HG02981 (cell line): Measurements from ENCODE around the gene TPCN2.

Experiments used
- ATAC-seq: cut with Tn5 transposase; IDR thresholded peaks from one replicate; pipeline ENCODE4 v1.9.1; 2021; ENCODE audit warnings: mild to moderate bottlenecking, moderate library complexity; ENCODE audit not compliant: unreplicated experiment

Gene TPCN2

GRCh38 chr11:69180226-69180625 lies 131.5 kb downstream of the TPCN2 start:
- ATAC-seq, result no peak

- ATAC-seq, result no peak
Observed at GRCh38 chr11:69180726-69181125, 132.0 kb downstream of the TPCN2 start.

- ATAC-seq, result no peak
Observed at GRCh38 chr11:69183613-69184012, 134.9 kb downstream of the TPCN2 start.
